Hepatocyte (in vitro differentiated cells): ENCODE measurements around the gene CEP70. TPM values are rescaled to one million over a fixed set of nuclear protein-coding genes. Genes with fewer than 3 reads are reported as not detected.

Experiments
- DNase-seq: peaks from one replicate; pipeline ENCODE4 v3.0.0-alpha.2; 2016; ENCODE audit warnings: low spot score
- H2AFZ ChIP-seq: fragments of 200-600 bp; sonication (generic); 2 replicates; pipeline ENCODE4 v1.6.0; 2016; ENCODE audit warnings: antibody characterized with exemption, mild to moderate bottlenecking
- H3K27ac ChIP-seq: fragments of 200-600 bp; sonication (generic); 2 replicates; pipeline ENCODE4 v1.5.1; 2016; ENCODE audit warnings: mild to moderate bottlenecking
- H3K27me3 ChIP-seq: fragments of 200-600 bp; sonication (generic); 2 replicates; pipeline ENCODE4 v1.6.1; 2016
- H3K36me3 ChIP-seq: fragments of 200-600 bp; sonication (generic); replicated peaks from 2 replicates; pipeline ENCODE4 v1.5.1; 2016; ENCODE audit warnings: low read depth; ENCODE audit not compliant: insufficient read depth
- H3K4me1 ChIP-seq: fragments of 200-600 bp; sonication (generic); 2 replicates; pipeline ENCODE4 v1.5.1; 2016; ENCODE audit warnings: mild to moderate bottlenecking, moderate library complexity; ENCODE audit not compliant: insufficient read depth
- H3K4me2 ChIP-seq: fragments of 200-600 bp; sonication (generic); 2 replicates; pipeline ENCODE4 v1.6.0; 2016
- H3K4me3 ChIP-seq: fragments of 200-600 bp; sonication (generic); 2 replicates; pipeline ENCODE4 v1.5.1; 2016; ENCODE audit warnings: mild to moderate bottlenecking
- H3K79me2 ChIP-seq: fragments of 200-600 bp; sonication (generic); 2 replicates; pipeline ENCODE4 v1.6.0; 2017; ENCODE audit warnings: mild to moderate bottlenecking
- H3K9me2 ChIP-seq: fragments of 200-600 bp; sonication (generic); replicated peaks from 2 replicates; pipeline ENCODE4 v1.6.0; 2017; ENCODE audit warnings: mild to moderate bottlenecking; ENCODE audit not compliant: insufficient read depth
- H3K9me3 ChIP-seq: fragments of 200-600 bp; sonication (generic); 2 replicates; pipeline ENCODE4 v1.5.1; 2016; ENCODE audit warnings: low read depth, mild to moderate bottlenecking
- H4K20me1 ChIP-seq: fragments of 200-600 bp; sonication (generic); 2 replicates; pipeline ENCODE4 v1.6.0; 2016; ENCODE audit warnings: mild to moderate bottlenecking; ENCODE audit not compliant: insufficient read depth, poor library complexity, severe bottlenecking
- CTCF ChIP-seq: fragments of 200-600 bp; sonication (generic); IDR thresholded peaks from 2 replicates; pipeline ENCODE4 v1.5.1; 2016; ENCODE audit warnings: antibody characterized with exemption, mild to moderate bottlenecking; ENCODE audit not compliant: poor library complexity
- EZH2 ChIP-seq: fragments of 200-600 bp; sonication (generic); IDR thresholded peaks from 2 replicates; pipeline ENCODE4 v1.6.1; 2016; ENCODE audit warnings: antibody characterized with exemption, mild to moderate bottlenecking, borderline replicate concordance
- EZH2phosphoT487 ChIP-seq: fragments of 200-600 bp; sonication (generic); IDR thresholded peaks from one replicate; pipeline ENCODE4 v1.6.1; 2018; ENCODE audit warnings: antibody characterized with exemption, mild to moderate bottlenecking, low read depth, moderate library complexity; ENCODE audit not compliant: unreplicated experiment, severe bottlenecking
- WGBS: methylation state at CpG from one replicate; pipeline ENCODE4 v1.1.6; 2016; ENCODE audit warnings: low lambda C conversion rate; ENCODE audit errors: missing lambda C conversion rate; 5-methylcytosine and 5-hydroxymethylcytosine counted together
- polyA plus RNA-seq: library from polyadenylated mRNA; unstranded; fragments of >200 nt; fragmentation: Nextera tagmentation; extraction: Ambion mirVana; gene quantifications from 2 replicates; pipeline ENCODE4 v1.2.1, GENCODE V29; 2016
- total RNA-seq: library from RNA; depleted of rRNA; stranded (reverse); fragments of >200 nt; gene quantifications from 2 replicates; pipeline ENCODE4 v1.2.3, GENCODE V29; 2014

CEP70 gene
- total and polyA plus RNA-seq, 2 experiments from 2014 or later = 12.2 to 25.4 TPM

GRCh38 chr3:138625707-138626365 lies 31.8 kb upstream of the CEP70 start:
- Histone ChIP-seq H3K4me2 (no peak overlapping the region), H3K36me3 (no peaks in the 10 kb centered on the region), H3K79me2 (no peaks in the 10 kb centered on the region), H3K9me3 (no peaks in the 10 kb centered on the region), H3K27me3 (no peaks in the 10 kb centered on the region), H4K20me1 (no peaks in the 10 kb centered on the region), H2AFZ (no peak overlapping the region), H3K4me3 (no peak overlapping the region), H3K27ac (no peak overlapping the region), H3K4me1 (no peaks in the 10 kb centered on the region), H3K9me2 (no peaks in the 10 kb centered on the region)
- TF ChIP-seq CTCF = no peak
- TF ChIP-seq EZH2phosphoT487 = no peak
- TF ChIP-seq EZH2 = no peak
- DNase-seq = no peak
- WGBS = 99% methylated on average over 3 of the region's 3 CpGs

- Histone ChIP-seq H3K4me2 (no peak overlapping the region), H2AFZ (no peak overlapping the region), H3K9me3 (no peaks in the 10 kb centered on the region), H3K4me1 (no peaks in the 10 kb centered on the region), H4K20me1 (no peaks in the 10 kb centered on the region), H3K36me3 (no peaks in the 10 kb centered on the region), H3K79me2 (no peaks in the 10 kb centered on the region), H3K27me3 (no peaks in the 10 kb centered on the region), H3K4me3 (no peak overlapping the region), H3K9me2 (no peaks in the 10 kb centered on the region), H3K27ac (no peak overlapping the region)
- TF ChIP-seq EZH2phosphoT487 (no peak), CTCF (no peak), EZH2 (no peak)
- no peak for DNase-seq
Measured at GRCh38 chr3:138624518-138624917, 30.5 kb upstream of the CEP70 start.

- Histone ChIP-seq H3K27ac (no peak overlapping the region), H2AFZ (no peak overlapping the region), H3K4me1 (no peaks in the 10 kb centered on the region), H3K27me3 (no peaks in the 10 kb centered on the region), H3K79me2 (peaks cover 2% of the 10 kb centered on the region), H3K9me2 (no peaks in the 10 kb centered on the region), H3K9me3 (no peaks in the 10 kb centered on the region), H4K20me1 (no peaks in the 10 kb centered on the region), H3K4me2 (no peak overlapping the region), H3K36me3 (no peaks in the 10 kb centered on the region), H3K4me3 (no peak overlapping the region)
- no peak for DNase-seq
- WGBS = 96% methylated on average over 4 of the region's 4 CpGs
- TF ChIP-seq EZH2phosphoT487 = no peak
- no peak for TF ChIP-seq EZH2
- TF ChIP-seq CTCF = no peak
Measured at GRCh38 chr3:138620431-138620830, 26.4 kb upstream of the CEP70 start.
